Myocyte (in vitro differentiated cells): ENCODE data around the gene EXOSC3. TPM values are rescaled to one million over a fixed set of nuclear protein-coding genes. Genes with fewer than 3 reads are reported as not detected.
"Not testable (repeated sequence)": the region's sequence is repeated elsewhere in the genome, so short reads cannot be mapped to it uniquely, and the experiment has no call there.

Experiments used
- DNase-seq: peaks from one replicate; pipeline ENCODE4 v3.0.0-alpha.2; 2012; ENCODE audit warnings: low read depth
- polyA plus RNA-seq: library from polyadenylated mRNA; unstranded; fragments of >200 nt; gene quantifications from one replicate; pipeline ENCODE4 v1.2.1, GENCODE V29; 2012; ENCODE audit warnings: missing spikeins
- total RNA-seq: library from RNA; depleted of rRNA; stranded (reverse); fragments of >200 nt; gene quantifications from 2 replicates; pipeline ENCODE4 v1.2.3, GENCODE V29; 2014

The EXOSC3 gene
- 35.1 TPM in 2 replicates for total RNA-seq
- 22.3 TPM for polyA plus RNA-seq

- peak; percentile 95 for DNase-seq
Observed at GRCh38 chr9:37784616-37785483, at the start of gene EXOSC3. EXOSC3 (minus strand) TSS chr9:37785064; CDS start chr9:37785044, 20 bp downstream.

- DNase-seq, result no peak
Observed at GRCh38 chr9:37827483-37828165, 42.8 kb upstream of the EXOSC3 start.

- DNase-seq, result not testable (repeated sequence)
Observed at GRCh38 chr9:37825174-37825573, 40.3 kb upstream of the EXOSC3 start.

- DNase-seq, result no peak
Observed at GRCh38 chr9:37820142-37820541, 35.3 kb upstream of the EXOSC3 start.

- no peak for DNase-seq
Observed at GRCh38 chr9:37818849-37819248, 34.0 kb upstream of the EXOSC3 start.

- no peak for DNase-seq
Observed at GRCh38 chr9:37812773-37813379, 28.0 kb upstream of the EXOSC3 start.

GRCh38 chr9:37811906-37812476 lies 27.1 kb upstream of the EXOSC3 start:
- DNase-seq, result no peak

- not testable (repeated sequence) for DNase-seq
Observed at GRCh38 chr9:37809676-37810075, 24.8 kb upstream of the EXOSC3 start.

GRCh38 chr9:37806271-37806670 lies 21.4 kb upstream of the EXOSC3 start:
- DNase-seq, result no peak

GRCh38 chr9:37801959-37802711 lies 17.3 kb upstream of the EXOSC3 start:
- DNase-seq, result no peak

- peak; percentile 28 for DNase-seq
Observed at GRCh38 chr9:37801287-37801850, 16.5 kb upstream of the EXOSC3 start.

- peak; percentile 84 for DNase-seq
Observed at GRCh38 chr9:37800631-37801286, 15.9 kb upstream of the EXOSC3 start, which contains the start of gene DCAF10. DCAF10 (plus strand) TSS chr9:37800797; CDS start chr9:37800867, 70 bp downstream.

- no peak for DNase-seq
Observed at GRCh38 chr9:37798677-37799076, 13.8 kb upstream of the EXOSC3 start.

- no peak for DNase-seq
Observed at GRCh38 chr9:37796232-37796631, 11.4 kb upstream of the EXOSC3 start.

- DNase-seq, result no peak
Observed at GRCh38 chr9:37792122-37792521, 7.3 kb upstream of the EXOSC3 start.

- DNase-seq, result no peak
Observed at GRCh38 chr9:37790096-37790495, 5.2 kb upstream of the EXOSC3 start.

GRCh38 chr9:37788332-37788731 lies 3.5 kb upstream of the EXOSC3 start:
- DNase-seq, result no peak

- no peak for DNase-seq
Observed at GRCh38 chr9:37787059-37787458, 2.2 kb upstream of the EXOSC3 start.

- no peak for DNase-seq
Observed at GRCh38 chr9:37784291-37784615, 611 bp downstream of the EXOSC3 start.

- no peak for DNase-seq
Observed at GRCh38 chr9:37778534-37778933, 6.3 kb downstream of the EXOSC3 start.
